Suprapubic skin (tissue), 4 donors: ENCODE measurements around the gene PDE6D. TPM values are rescaled to one million over a fixed set of nuclear protein-coding genes. Genes with fewer than 3 reads are reported as not detected.
A peak's percentile ranks its signal among the peaks of the same experiment; 100 is the strongest.

Experiments used
- DNase-seq, 2 donors: peaks; one replicate each; pipeline ENCODE4 v3.0.0-alpha.2; 2019; ENCODE audit warnings: low spot score in 2 of 2
- H3K27ac ChIP-seq: fragments of 200-600 bp; sonication (generic); one replicate; pipeline ENCODE4 v1.5.1; 2019
- H3K27me3 ChIP-seq: fragments of 200-600 bp; sonication (generic); one replicate; pipeline ENCODE4 v1.5.1; 2019
- H3K36me3 ChIP-seq: fragments of 200-600 bp; sonication (generic); one replicate; pipeline ENCODE4 v1.5.1; 2019
- H3K4me1 ChIP-seq: fragments of 200-600 bp; sonication (generic); one replicate; pipeline ENCODE4 v1.5.1; 2019
- H3K4me3 ChIP-seq: fragments of 200-600 bp; sonication (generic); one replicate; pipeline ENCODE4 v1.5.1; 2019; ENCODE audit warnings: mild to moderate bottlenecking
- H3K9me3 ChIP-seq: fragments of 200-600 bp; sonication (generic); one replicate; pipeline ENCODE4 v1.5.1; 2019
- EP300 ChIP-seq: sonication (generic); formaldehyde crosslinking; IDR thresholded peaks from one replicate; pipeline ENCODE4 v1.6.1; 2017; ENCODE audit warnings: antibody characterized with exemption
- POLR2A ChIP-seq, 2 donors: fragments of 450-650 bp; IDR thresholded peaks; one replicate each; pipeline ENCODE4 v1.6.1; 2017; ENCODE audit warnings: antibody characterized with exemption in 2 of 2, mild to moderate bottlenecking in 2 of 2, moderate library complexity in 2 of 2
- POLR2AphosphoS5 ChIP-seq, 3 donors: sonication (generic); formaldehyde crosslinking; IDR thresholded peaks; one replicate each; pipeline ENCODE4 v1.6.1; 2017; ENCODE audit warnings: antibody characterized with exemption in 3 of 3
- WGBS: methylation state at CpG from one replicate; pipeline ENCODE4 v1.1.5; 2018; 5-methylcytosine and 5-hydroxymethylcytosine counted together
- total RNA-seq, 4 donors: library from RNA; depleted of rRNA; stranded (reverse); fragments of >200 nt; gene quantifications; one replicate each; pipeline ENCODE4 v1.1.0, GENCODE V29; 2016
- TF ChIP-seq, protein P1 (sequence below), 2 donors: fragments of 200-600 bp in 1 of 2; fragments of 450-650 bp in 1 of 2; sonication (generic) in 1 of 2; IDR thresholded peaks; one replicate each; pipeline ENCODE4 v1.5.1; 2016 to 2019; ENCODE audit warnings: antibody characterized with exemption in 2 of 2, mild to moderate bottlenecking in 1 of 2, moderate library complexity in 1 of 2

The PDE6D gene
- total RNA-seq, 4 donors from 2014 or later, result 14.6 to 23.7 (median 22.2) TPM

DNA sequence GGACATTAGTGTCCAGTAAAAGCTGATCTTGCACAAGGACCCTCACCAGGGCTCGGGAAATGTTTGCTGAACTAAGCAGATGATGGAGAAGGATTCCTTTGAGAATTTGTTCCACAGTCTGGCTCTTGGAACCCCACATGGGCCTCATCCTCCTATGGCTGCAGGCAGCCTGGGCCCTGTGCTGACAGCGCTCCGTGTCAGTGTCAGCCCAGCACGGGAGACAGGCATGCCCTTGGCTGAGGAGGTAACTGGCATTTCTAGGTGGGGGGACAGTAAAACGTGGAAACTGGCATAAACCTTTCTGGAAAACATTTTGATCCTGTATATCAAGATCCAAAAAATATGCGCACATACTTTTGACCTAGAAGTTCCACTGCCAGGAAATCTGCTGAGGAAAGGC is 62.3 kb downstream of the PDE6D start:
- WGBS, result 70% methylated on average over 6 of the region's 6 CpGs
- Histone ChIP-seq H3K27me3 (no peaks in the 10 kb centered on the region), H3K27ac (no peak overlapping the region), H3K36me3 (no peaks in the 10 kb centered on the region), H3K4me1 (peaks cover 14% of the 10 kb centered on the region), H3K4me3 (no peak overlapping the region), H3K9me3 (no peaks in the 10 kb centered on the region)
- DNase-seq, result peak in 1 of 2 donors; percentile 32
- TF ChIP-seq, protein P1, sequence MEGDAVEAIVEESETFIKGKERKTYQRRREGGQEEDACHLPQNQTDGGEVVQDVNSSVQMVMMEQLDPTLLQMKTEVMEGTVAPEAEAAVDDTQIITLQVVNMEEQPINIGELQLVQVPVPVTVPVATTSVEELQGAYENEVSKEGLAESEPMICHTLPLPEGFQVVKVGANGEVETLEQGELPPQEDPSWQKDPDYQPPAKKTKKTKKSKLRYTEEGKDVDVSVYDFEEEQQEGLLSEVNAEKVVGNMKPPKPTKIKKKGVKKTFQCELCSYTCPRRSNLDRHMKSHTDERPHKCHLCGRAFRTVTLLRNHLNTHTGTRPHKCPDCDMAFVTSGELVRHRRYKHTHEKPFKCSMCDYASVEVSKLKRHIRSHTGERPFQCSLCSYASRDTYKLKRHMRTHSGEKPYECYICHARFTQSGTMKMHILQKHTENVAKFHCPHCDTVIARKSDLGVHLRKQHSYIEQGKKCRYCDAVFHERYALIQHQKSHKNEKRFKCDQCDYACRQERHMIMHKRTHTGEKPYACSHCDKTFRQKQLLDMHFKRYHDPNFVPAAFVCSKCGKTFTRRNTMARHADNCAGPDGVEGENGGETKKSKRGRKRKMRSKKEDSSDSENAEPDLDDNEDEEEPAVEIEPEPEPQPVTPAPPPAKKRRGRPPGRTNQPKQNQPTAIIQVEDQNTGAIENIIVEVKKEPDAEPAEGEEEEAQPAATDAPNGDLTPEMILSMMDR (IDR thresholded peaks at IDR 0.05), result no peak
- TF ChIP-seq POLR2A (IDR thresholded peaks at IDR 0.05), result no peak
- no peak for TF ChIP-seq EP300
- TF ChIP-seq POLR2AphosphoS5 (IDR thresholded peaks at IDR 0.05), result no peak

DNA sequence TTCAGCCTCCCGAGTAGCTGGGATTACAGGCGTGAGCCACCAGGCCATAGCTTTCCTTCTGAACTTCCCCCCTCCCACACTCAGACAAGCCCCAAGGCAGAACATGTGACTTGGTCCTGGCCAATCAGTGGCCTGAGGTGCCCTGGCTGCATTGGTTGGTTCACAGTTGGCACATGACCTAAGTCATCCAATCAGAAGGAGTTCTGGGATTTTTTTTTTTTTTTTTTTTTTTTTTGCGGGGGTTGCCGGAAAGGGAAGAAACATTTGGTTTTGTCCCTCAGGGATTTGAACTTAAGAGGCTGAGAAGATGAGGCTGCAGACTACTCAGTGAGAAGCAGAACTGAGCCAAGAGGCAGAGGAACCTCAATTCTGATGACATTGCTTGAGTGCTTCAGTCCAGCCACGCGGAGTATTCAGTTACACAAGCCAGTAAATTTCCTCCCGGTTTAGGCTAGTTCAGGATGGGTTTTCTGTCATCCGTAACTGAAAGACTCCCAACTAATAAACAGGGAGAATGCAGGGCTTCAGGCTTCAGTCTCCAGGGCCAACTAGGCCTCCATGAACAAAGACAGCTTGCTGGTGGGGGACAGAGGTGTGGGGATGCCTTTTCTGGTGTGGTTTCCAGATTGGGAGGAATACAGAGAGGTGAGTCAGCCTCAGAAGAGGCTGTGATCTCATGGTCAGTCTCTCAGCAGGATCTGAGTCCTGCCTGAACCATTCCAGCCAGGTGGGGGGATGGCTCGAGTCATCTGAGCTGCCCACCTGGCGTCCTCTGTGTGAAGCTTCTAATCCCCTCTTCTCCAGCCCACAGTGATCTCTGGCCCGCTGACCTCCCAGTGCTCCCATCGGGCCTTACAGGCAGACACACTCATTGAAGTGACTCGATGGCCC is 63.6 kb downstream of the PDE6D start:
- WGBS, result 85% methylated on average over 8 of the region's 13 CpGs
- Histone ChIP-seq H3K27me3 (no peaks in the 10 kb centered on the region), H3K4me1 (peaks cover 25% of the 10 kb centered on the region), H3K36me3 (peaks cover 7% of the 10 kb centered on the region), H3K4me3 (no peak overlapping the region), H3K27ac (no peak overlapping the region), H3K9me3 (no peaks in the 10 kb centered on the region)
- TF ChIP-seq POLR2AphosphoS5 (IDR thresholded peaks at IDR 0.05) (no peak), POLR2A (IDR thresholded peaks at IDR 0.05) (no peak), EP300 (no peak)
- TF ChIP-seq, protein P1 (IDR thresholded peaks at IDR 0.05), result no peak
- DNase-seq, result no peak

- H3K9me3 ChIP-seq, result no peaks in the 10 kb centered on the region
- H3K4me1 ChIP-seq, result peaks cover 33% of the 10 kb centered on the region
- peaks cover 15% of the 10 kb centered on the region for H3K36me3 ChIP-seq
- 84% methylated on average over 11 of the region's 11 CpGs for WGBS
- no peak for DNase-seq
- H3K27me3 ChIP-seq, result no peaks in the 10 kb centered on the region
- no peak overlapping the region for H3K27ac ChIP-seq
- TF ChIP-seq EP300, result no peak
- TF ChIP-seq, protein P1 (IDR thresholded peaks at IDR 0.05), result no peak
- TF ChIP-seq POLR2A (IDR thresholded peaks at IDR 0.05), result no peak
- TF ChIP-seq POLR2AphosphoS5 (IDR thresholded peaks at IDR 0.05), result no peak
- H3K4me3 ChIP-seq, result no peak overlapping the region
Measured at GRCh38 chr2:231716666-231717280, 64.3 kb downstream of the PDE6D start.

- H3K4me1 ChIP-seq, result peaks cover 39% of the 10 kb centered on the region
- no peak for DNase-seq
Measured at GRCh38 chr2:231715988-231716616, 65.0 kb downstream of the PDE6D start.

More at GRCh38 chr2:231715988-231716616, 65.0 kb downstream of the PDE6D start:
- no peaks in the 10 kb centered on the region for H3K27me3 ChIP-seq
- H3K4me3 ChIP-seq, result no peak overlapping the region
- WGBS, result 89% methylated on average over 3 of the region's 8 CpGs
- peaks cover 18% of the 10 kb centered on the region for H3K36me3 ChIP-seq
- no peak overlapping the region for H3K27ac ChIP-seq
- TF ChIP-seq POLR2AphosphoS5 (IDR thresholded peaks at IDR 0.05) (no peak), POLR2A (IDR thresholded peaks at IDR 0.05) (no peak), EP300 (no peak)
- TF ChIP-seq, protein P1 (IDR thresholded peaks at IDR 0.05), result no peak
- H3K9me3 ChIP-seq, result no peaks in the 10 kb centered on the region
